H1 (cell line): ENCODE results near the gene MAML3.

Source experiments
- CREB1 ChIP-seq: IDR thresholded peaks from 2 replicates; pipeline ENCODE4 v1.6.1; 2012; ENCODE audit warnings: inconsistent platforms
- CTCF ChIP-seq, 3 experiments: IDR thresholded peaks; 1 replicate in 2 of 3; 2 replicates in 1 of 3; pipeline versions ENCODE4 v1.5.1 to v1.6.1; 2011; ENCODE audit warnings: low read length in 3 of 3, mild to moderate bottlenecking in 3 of 3, inconsistent platforms in 2 of 3, low read depth in 1 of 3, moderate library complexity in 1 of 3; ENCODE audit not compliant: insufficient read depth in 1 of 3; ENCODE audit errors: control extremely low read depth in 1 of 3
- EGR1 ChIP-seq: IDR thresholded peaks from 2 replicates; pipeline ENCODE4 v1.6.1; 2011; ENCODE audit warnings: low read depth, low read length, borderline replicate concordance
- EP300 ChIP-seq, 2 experiments: IDR thresholded peaks; 1 replicate in 1 of 2; 2 replicates in 1 of 2; pipeline ENCODE4 v1.6.1; 2011 to 2012; ENCODE audit warnings: low read depth in 2 of 2, low read length in 2 of 2, mild to moderate bottlenecking in 2 of 2, borderline replicate concordance in 1 of 2, inconsistent platforms in 1 of 2, moderate library complexity in 1 of 2
- EZH2 ChIP-seq: fragments of 200-600 bp; sonication (generic); IDR thresholded peaks from 2 replicates; pipeline ENCODE4 v1.7.1; 2012; ENCODE audit warnings: low read depth, mild to moderate bottlenecking, moderate library complexity, low read length, inconsistent platforms; ENCODE audit not compliant: severe bottlenecking
- GTF2F1 ChIP-seq: IDR thresholded peaks from 2 replicates; pipeline ENCODE4 v1.6.1; 2012; ENCODE audit warnings: low read depth, low read length, improper control_type of control experiment, borderline replicate concordance
- POLR2A ChIP-seq, 2 experiments: IDR thresholded peaks; 1 replicate in 1 of 2; 2 replicates in 1 of 2; pipeline ENCODE4 v1.6.1; 2011; ENCODE audit warnings: low read depth in 2 of 2, low read length in 2 of 2, mild to moderate bottlenecking in 2 of 2; ENCODE audit errors: control extremely low read depth in 1 of 2
- POLR2AphosphoS5 ChIP-seq: IDR thresholded peaks from 2 replicates; pipeline ENCODE4 v1.6.1; 2011; ENCODE audit warnings: low read depth, low read length
- SP2 ChIP-seq: IDR thresholded peaks from 2 replicates; pipeline ENCODE4 v1.6.1; 2012; ENCODE audit warnings: mild to moderate bottlenecking, low read length, inconsistent platforms
- SRF ChIP-seq: IDR thresholded peaks from 2 replicates; pipeline ENCODE4 v1.6.1; 2011; ENCODE audit warnings: mild to moderate bottlenecking, low read depth, low read length, moderate library complexity
- TAF1 ChIP-seq: IDR thresholded peaks from 2 replicates; pipeline ENCODE4 v1.6.1; 2011; ENCODE audit warnings: mild to moderate bottlenecking, low read depth, low read length
- TAF7 ChIP-seq: optimal IDR thresholded peaks from 2 replicates; pipeline ENCODE3; 2011; ENCODE audit warnings: low read depth, mild to moderate bottlenecking, inconsistent platforms, low read length, moderate library complexity, borderline replicate concordance
- YY1 ChIP-seq: IDR thresholded peaks from 2 replicates; pipeline ENCODE4 v1.6.1; 2011; ENCODE audit warnings: low read depth, mild to moderate bottlenecking, low read length
- ZNF274 ChIP-seq: IDR thresholded peaks from 2 replicates; pipeline ENCODE4 v1.7.0; 2012; ENCODE audit warnings: low read length, borderline replicate concordance; ENCODE audit errors: extremely low read depth

DNA sequence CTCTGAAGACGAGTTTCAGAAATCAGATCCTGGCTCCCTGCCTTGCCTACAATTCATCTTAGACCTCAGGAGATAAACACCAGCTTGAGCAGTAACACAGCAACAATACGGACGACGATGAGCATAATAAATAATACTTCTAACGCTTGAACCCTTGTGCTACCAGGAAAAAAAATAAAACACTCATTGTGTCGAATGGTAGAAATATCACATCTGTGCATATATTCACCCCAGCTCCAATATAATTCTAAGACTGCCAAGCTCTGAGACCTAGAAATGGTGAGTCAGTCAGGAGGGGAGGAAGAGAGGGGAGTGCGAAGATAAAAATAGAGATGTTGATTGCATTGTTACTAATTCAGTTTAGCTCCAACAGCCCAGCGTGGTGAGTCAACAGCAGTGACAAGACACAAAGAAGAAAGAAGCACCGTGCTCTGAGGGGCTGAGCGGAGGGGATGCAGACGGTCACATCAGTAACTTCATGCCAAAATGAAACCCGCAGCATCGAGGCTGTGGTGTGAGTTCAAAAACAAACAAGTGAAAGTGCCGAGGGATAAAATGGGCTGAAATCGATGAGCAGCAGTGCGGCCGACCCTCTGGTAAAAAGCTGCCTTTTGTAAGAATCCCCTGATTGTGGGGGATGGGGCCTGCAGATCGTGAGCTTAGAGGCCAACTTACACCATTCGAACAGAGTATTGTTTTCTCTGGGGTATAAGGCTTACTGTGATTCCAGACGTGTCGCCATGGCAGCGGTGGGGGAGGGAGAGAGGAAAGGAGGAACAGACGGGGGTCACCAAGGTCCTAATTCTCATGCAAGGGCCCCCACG is 338.0 kb downstream of the MAML3 start:
- TF ChIP-seq TAF1 (peak; percentile 69), YY1 (0 out of 2 replicates have a peak, but pooled peaks have one; percentile 63), GTF2F1 (no peak), CTCF (IDR thresholded peaks at IDR 0.05; ENCODE audit: control extremely low read depth in 1 of 3, insufficient read depth in 1 of 3, low read depth in 1 of 3, low read length in 3 of 3) (no peak), POLR2AphosphoS5 (no peak; the same call in 1 of the 2 replicates), EZH2 (no peak), EP300 (IDR thresholded peaks at IDR 0.05; ENCODE audit: borderline replicate concordance in 1 of 2, low read depth in 2 of 2, low read length in 2 of 2) (peak in 1 of 2 experiments; percentile 41; a peak in 1 of 3 replicates), ZNF274 (no peak), POLR2A (IDR thresholded peaks at IDR 0.05; ENCODE audit: control extremely low read depth in 1 of 2, low read depth in 2 of 2, low read length in 2 of 2) (peak in 1 of 2 experiments; percentile 72; a peak in 2 of 3 replicates), EGR1 (no peak), SRF (no peak), CREB1 (no peak), TAF7 (no peak), SP2 (no peak)
